ENCODE measurements around the gene KAZALD1.

DNA sequence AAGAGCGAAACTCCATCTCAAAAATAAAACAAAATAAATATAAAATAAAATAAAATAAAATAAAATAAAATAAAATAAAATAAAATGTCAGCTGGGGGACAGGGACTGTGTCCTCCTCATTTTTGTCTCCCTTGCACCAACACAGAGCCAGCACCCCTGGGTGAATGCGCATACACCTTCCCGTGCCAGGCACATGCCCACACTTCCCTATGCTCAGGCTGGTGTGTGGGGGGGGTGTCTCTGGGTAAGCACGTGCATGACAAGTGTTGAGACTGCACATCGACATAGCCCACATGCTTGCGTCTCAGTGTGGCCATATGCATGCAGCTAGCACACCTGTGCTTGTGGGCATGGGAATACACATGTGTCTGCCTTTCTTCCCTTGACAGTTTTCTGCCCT is 44.6 kb downstream of the KAZALD1 start:
- no peak for TF ChIP-seq CTCF (IDR thresholded peaks at IDR 0.05)
- TF ChIP-seq POLR2A (IDR thresholded peaks at IDR 0.05) = no peak
